ENCODE results near the gene MON2. TPM values are rescaled to one million over a fixed set of nuclear protein-coding genes. Genes with fewer than 3 reads are reported as not detected.
"Not testable (repeated sequence)": the region's sequence is repeated elsewhere in the genome, so short reads cannot be mapped to it uniquely, and the experiment has no call there.

The MON2 gene
- total RNA-seq, 1 donor from 2014 or later: 26.4 TPM

DNA sequence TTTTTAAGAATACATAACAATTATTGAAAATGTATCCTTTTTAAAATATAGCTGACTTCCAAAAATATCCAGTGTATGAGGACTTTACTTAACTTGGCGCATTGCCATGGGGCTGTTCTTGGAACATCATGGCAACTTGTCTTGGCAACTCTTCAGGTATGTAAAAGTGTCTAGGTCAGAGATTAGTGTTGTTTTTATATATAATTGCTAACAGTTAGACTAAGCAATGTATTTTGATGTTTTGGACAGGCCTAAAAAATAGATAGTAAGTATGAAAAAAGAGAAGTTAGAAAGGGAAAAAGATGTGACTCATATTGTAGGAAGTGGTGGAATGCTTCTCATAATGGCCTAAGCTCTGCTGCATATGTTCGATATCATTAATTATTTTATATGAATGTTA, 70.9 kb downstream of the MON2 start:
- intact Hi-C loops (cut with DNase I): no loop called here
- DNase-seq (ENCODE audit: low spot score): no peak

DNA sequence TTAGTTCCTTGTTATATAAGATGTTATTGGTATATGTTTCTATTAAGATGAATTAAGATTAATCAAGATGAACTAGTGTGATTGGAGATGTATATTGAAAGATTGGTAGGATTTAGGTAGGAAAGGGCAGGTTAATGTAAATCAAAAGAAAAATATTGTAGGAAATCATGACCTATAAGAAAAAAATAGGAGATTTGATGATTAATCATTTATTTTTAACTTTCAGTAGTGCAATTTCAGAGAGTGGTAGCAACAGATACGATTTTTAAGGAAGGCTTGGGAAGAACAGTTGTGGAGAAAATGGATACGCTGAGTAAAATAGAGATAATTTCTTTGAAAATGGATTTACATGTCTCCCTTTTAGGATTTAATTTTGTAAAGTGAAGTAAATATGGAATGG, 73.7 kb downstream of the MON2 start:
- intact Hi-C loops (cut with DNase I): no loop called here
- no peak for DNase-seq (ENCODE audit: low spot score)

- no peak for DNase-seq (ENCODE audit: low spot score)
- intact Hi-C loops (cut with DNase I): no loop called here
These were observed 76.2 kb downstream of the MON2 start for GRCh38 chr12:62542814-62543213.

GRCh38 chr12:62543324-62543723, 76.7 kb downstream of the MON2 start:
- intact Hi-C loops (cut with DNase I): no loop called here
- no peak for DNase-seq (ENCODE audit: low spot score)

GRCh38 chr12:62543741-62544140, 77.1 kb downstream of the MON2 start:
- intact Hi-C loops (cut with DNase I): no loop called here
- DNase-seq (ENCODE audit: low spot score): no peak

DNA sequence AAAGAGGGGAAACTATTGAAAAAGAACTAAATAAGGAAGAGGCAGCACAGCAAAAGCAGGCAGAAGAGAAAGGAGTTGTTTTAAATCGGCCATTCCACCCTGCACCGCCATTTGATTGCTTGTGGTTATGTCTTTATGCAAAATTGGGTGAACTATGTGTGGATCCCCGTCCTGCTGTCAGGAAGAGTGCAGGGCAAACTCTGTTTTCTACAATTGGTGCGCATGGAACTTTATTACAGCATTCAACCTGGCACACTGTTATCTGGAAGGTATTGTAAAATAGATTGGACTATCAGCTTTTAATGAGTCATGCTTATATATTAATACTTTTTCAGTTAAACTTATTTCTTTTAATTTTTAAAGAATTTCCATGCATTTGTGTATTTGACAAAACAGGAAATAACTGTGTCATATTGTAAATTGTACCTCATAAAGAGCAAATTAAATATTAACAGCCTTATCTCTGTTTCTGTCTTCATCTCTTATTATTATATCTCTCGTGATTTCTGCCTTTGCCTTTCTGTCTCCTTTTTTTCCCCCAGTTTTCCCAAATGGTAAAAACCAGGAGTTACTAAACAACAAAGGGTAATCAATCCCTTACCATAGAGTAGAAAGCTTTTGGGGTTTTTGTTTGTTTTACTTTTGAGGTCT, 86.4 kb downstream of the MON2 start:
- no peak for DNase-seq (ENCODE audit: low spot score)
- intact Hi-C loops (cut with DNase I): no loop called here

- intact Hi-C loops (cut with DNase I); DNase-seq (ENCODE audit: low spot score): not testable (repeated sequence)
These were observed 92.7 kb downstream of the MON2 start for GRCh38 chr12:62559366-62559765.

- intact Hi-C loops (cut with DNase I): no loop called here
- no peak for DNase-seq (ENCODE audit: low spot score)
These were observed 96.2 kb downstream of the MON2 start for GRCh38 chr12:62562846-62563245.

DNA sequence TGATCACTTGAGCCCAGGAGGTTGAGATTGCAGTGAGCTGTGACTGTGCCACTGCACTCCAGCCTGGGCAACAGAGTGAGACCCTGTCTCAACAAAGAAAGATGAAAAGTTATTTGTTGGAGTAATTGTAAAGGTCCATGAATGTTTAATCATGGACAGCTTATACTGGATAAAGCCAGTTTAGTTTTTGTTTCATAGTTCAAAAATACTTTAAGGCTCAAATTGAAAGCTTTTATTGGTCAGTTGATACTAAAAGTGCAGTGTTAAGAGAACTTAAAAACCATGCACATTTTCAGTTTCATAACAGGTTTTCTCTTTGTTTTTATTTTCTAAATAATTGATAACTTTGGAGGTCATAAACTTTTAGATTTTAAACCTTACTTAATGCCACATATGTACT, 108.4 kb downstream of the MON2 start:
- intact Hi-C loops (cut with DNase I): no loop called here
- DNase-seq (ENCODE audit: low spot score): no peak

DNA sequence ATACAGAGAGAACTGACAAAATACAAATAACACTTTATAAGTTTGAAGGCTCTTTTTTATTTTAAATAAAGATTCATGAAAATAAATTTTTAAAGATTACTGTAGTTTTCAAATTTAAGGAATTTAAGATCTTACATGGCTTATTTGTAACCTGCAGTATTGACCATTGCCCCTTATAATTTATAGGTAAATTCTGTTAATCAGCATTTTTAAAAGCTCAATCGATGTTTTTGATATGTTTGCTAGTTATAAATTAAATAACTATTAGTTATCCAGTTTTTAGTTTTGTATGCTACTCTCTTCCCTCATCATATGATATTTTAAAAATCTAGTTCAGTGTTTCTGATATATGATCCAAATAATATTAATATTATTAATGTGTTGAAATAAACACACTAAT, 109.9 kb downstream of the MON2 start:
- no peak for DNase-seq (ENCODE audit: low spot score)
- intact Hi-C loops (cut with DNase I): no loop called here

DNA sequence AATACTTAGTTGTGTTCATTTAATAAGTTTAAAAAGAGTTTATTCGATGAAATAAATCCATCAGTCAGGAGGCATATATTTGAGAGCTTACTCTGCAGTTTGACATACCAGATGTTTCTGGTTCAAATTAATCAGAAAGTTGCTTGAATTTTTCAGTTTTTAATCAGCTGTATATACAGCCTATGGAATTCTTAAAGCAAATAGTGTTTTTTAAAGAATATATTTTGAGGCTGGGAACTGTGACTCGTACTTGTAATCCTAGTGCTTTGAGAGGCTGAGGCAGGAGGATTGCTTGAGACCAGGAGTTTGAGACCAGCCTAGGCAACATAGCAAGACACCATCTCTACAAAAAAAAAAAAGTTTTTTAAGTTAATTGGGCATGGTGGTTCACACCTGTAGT, 112.1 kb downstream of the MON2 start:
- DNase-seq (ENCODE audit: low spot score): no peak
- intact Hi-C loops (cut with DNase I): no loop called here

- intact Hi-C loops (cut with DNase I): loop anchor here (1.0 kb wide), 1 partner anchor 218 kb away; no protein-coding TSS in a partner anchor
These were observed 114.8 kb downstream of the MON2 start for GRCh38 chr12:62581288-62582064.

DNA sequence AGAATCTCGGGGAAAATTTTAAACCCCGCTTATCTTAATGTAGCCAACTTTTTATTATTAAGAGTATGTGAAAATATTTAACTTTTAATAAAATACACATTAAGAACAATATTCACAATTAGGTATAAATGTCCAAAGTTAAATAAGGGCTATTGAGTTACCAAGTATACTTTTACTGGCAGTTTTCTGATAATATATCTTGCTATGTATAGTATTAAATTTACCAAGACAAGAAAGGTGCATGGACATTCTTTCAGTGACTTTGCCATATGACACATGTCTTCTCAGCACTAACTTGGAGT, 115.4 kb downstream of the MON2 start:
- intact Hi-C loops (cut with DNase I): loop anchor here (1.0 kb wide), 1 partner anchor 217 kb away; no protein-coding TSS in a partner anchor
- no peak for DNase-seq (ENCODE audit: low spot score)

More at GRCh38 chr12:62581288-62582064, 114.8 kb downstream of the MON2 start:
- DNase-seq (ENCODE audit: low spot score): no peak

DNA sequence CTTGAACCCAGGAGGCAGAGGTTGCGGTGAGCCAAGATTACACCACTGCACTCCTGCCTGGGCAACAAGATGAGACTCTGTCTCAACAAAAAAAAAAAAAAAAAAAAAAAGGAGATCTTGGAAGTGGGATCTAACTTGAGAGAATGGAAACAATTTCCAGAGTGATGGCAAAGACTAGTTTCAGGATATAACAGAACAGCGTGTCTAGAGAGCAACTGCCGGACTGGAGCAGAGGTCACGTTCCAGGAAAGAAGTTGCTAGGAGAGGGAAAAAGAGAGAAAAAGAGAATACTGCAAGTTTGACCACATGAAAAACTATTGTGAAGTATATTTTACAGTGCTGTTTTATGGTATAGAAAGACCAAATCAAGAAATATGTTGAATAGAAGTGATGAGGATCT, 118.0 kb downstream of the MON2 start:
- DNase-seq (ENCODE audit: low spot score): no peak
- intact Hi-C loops (cut with DNase I): no loop called here

DNA sequence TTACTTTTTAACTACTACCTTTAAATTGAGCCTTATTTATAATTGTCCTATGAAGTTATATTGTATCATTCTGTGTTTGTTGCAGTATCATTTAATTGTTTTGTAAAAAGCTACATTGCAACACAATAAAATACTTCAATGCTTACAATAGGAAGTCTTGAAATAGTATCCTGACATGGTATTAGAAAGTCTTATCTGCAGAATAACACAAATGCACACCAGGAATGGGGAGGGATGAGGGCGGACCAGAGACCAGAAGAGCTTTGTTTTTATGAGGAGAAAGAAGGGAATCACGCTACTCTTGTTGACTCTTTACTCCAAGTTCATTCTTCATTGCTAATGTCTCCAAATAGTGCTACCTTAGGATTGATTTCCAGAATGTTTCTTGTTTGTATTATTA, 120.2 kb downstream of the MON2 start:
- no peak for DNase-seq (ENCODE audit: low spot score)
- intact Hi-C loops (cut with DNase I): no loop called here

GRCh38 chr12:62588916-62589315, 122.3 kb downstream of the MON2 start:
- no peak for DNase-seq (ENCODE audit: low spot score)

GRCh38 chr12:62597253-62597652, 130.6 kb downstream of the MON2 start:
- DNase-seq (ENCODE audit: low spot score): no peak
- intact Hi-C loops (cut with DNase I): no loop called here

More at GRCh38 chr12:62588916-62589315, 122.3 kb downstream of the MON2 start:
- intact Hi-C loops (cut with DNase I): no loop called here

DNA sequence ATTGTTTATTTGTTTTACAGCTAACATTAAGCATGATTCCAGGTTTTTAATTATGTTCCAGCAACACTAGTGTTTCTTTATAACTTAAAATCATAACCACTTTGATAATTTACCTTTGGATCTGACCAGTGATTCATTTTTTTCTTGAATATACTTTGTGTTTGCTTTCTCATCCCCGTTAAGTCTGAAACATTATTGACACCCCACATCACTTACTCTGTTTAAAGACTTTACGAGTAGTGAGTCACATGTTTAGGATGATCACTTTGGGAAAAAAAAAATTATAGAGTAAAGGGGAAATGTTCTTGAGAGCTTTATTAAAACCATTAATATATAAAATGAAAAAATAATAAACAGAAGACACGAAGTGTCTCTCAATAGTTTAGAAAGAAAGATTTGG, 132.2 kb downstream of the MON2 start:
- intact Hi-C loops (cut with DNase I): no loop called here

GRCh38 chr12:62599854-62600437, 133.3 kb downstream of the MON2 start:
- no peak for DNase-seq (ENCODE audit: low spot score)
- intact Hi-C loops (cut with DNase I): loop anchor here (5.0 kb wide), 1 partner anchor 102 kb away; no protein-coding TSS in a partner anchor

More for the DNA sequence above, 132.2 kb downstream of the MON2 start:
- no peak for DNase-seq (ENCODE audit: low spot score)

DNA sequence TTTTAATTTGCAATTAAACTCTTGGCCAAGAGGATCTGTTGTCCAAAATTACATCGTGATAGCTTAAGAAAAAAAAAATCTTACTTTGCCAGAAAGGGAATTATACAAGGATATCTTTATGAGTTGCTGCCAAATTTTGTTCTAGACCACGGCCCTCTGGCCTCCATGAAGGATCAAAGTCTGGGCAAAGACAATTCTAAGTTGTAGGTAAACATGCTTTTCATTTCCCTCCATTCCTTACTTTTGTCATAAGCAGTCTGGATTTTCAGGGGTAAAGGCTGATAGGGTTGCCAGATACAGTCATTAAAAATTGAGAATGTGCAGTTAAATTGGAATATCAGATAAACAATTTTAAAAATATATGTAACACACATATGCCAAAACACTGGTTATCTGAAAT, 135.1 kb downstream of the MON2 start:
- no peak for DNase-seq (ENCODE audit: low spot score)
- intact Hi-C loops (cut with DNase I): loop anchor here (2.0 to 5.0 kb wide), 3 partner anchors 31 to 193 kb away; no protein-coding TSS in a partner anchor
